Kidney (tissue), 14 donors: Measurements from ENCODE around the gene MPZL1. TPM values are rescaled to one million over a fixed set of nuclear protein-coding genes. Genes with fewer than 3 reads are reported as not detected.
A peak's percentile ranks its signal among the peaks of the same experiment; 100 is the strongest.

Experiments used
- DNase-seq, 5 donors: peaks; one replicate each; pipeline ENCODE4 v3.0.0-alpha.2; 2013 to 2020
- FAIRE-seq: peaks from 2 replicates; lab custom pipeline; 2012; peaks lifted over from hg19 to GRCh38; lab: Jason Lieb, UNC
- H3K27ac ChIP-seq, 2 donors: one replicate each; pipeline ENCODE4 v1.7.0; 2013; ENCODE audit warnings: low read depth in 2 of 2, low read length in 2 of 2, inconsistent platforms in 1 of 2
- H3K27me3 ChIP-seq: one replicate; pipeline ENCODE4 v1.7.1; 2013; ENCODE audit warnings: low read length, inconsistent platforms; ENCODE audit not compliant: control insufficient read depth, insufficient read depth
- H3K36me3 ChIP-seq, 3 donors: one replicate each; pipeline versions ENCODE4 v1.7.0 to v1.7.1; 2013; ENCODE audit warnings: low read length in 3 of 3, control low read depth in 1 of 3, inconsistent platforms in 1 of 3; ENCODE audit not compliant: insufficient read depth in 3 of 3, control insufficient read depth in 2 of 3
- H3K4me1 ChIP-seq, 3 donors: one replicate each; pipeline versions ENCODE4 v1.7.0 to v1.7.1; 2013; ENCODE audit warnings: low read length in 3 of 3, inconsistent platforms in 1 of 3, low read depth in 1 of 3; ENCODE audit not compliant: control insufficient read depth in 2 of 3, insufficient read depth in 2 of 3
- H3K4me3 ChIP-seq, 3 donors: one replicate each; pipeline versions ENCODE4 v1.7.0 to v1.8.1; 2013; ENCODE audit warnings: low read length in 3 of 3, control low read depth in 1 of 3, inconsistent platforms in 1 of 3
- H3K9ac ChIP-seq, 3 donors: one replicate each; pipeline versions ENCODE4 v1.7.0 to v1.7.1; 2013; ENCODE audit warnings: low read length in 3 of 3, control low read depth in 1 of 3, inconsistent platforms in 1 of 3
- H3K9me3 ChIP-seq, 3 donors: one replicate each; pipeline versions ENCODE4 v1.7.0 to v1.7.1; 2013; ENCODE audit warnings: low read length in 3 of 3, control low read depth in 1 of 3, inconsistent platforms in 1 of 3; ENCODE audit not compliant: control insufficient read depth in 2 of 3, insufficient read depth in 1 of 3
- intact Hi-C: fragments of 100-400 bp; cut with DNase I; formaldehyde crosslinking; loops from one replicate; pipeline ENCODE4 v1.11.1; 2022
- polyA plus RNA-seq: library from polyadenylated mRNA; stranded (reverse); fragments of 350-450 nt; fragmentation: Illumina TruSeq; extraction: RNeasy Lipid Tissue Mini Kit (QIAGEN cat#74804); gene quantifications from one replicate; pipeline ENCODE4 v1.2.3, GENCODE V29; 2014; ENCODE audit warnings: low read depth, low replicate concordance; ENCODE audit not compliant: insufficient read depth
- total RNA-seq: library from RNA; stranded (reverse); fragmentation: NEBNext Ultra II Directional; extraction: Animal tissue kit (Norgen Biotek cat#: 25700); gene quantifications from one replicate; pipeline ENCODE4 v1.2.1, GENCODE V29; 2021
- TF ChIP-seq, protein P1 (sequence below): IDR thresholded peaks from 3 replicates; pipeline ENCODE4 v1.5.1; 2012; ENCODE audit warnings: mild to moderate bottlenecking, moderate library complexity, borderline replicate concordance; ENCODE audit not compliant: insufficient read depth; ENCODE audit errors: extremely low read depth
- donor health status: control.
- donor health status: control.
- donor health status: control.
- donor health status: control.
- donor health status: control.
- donor health status: DM: yes; HTN: yes; CAD: no.
- donor health status: Normal renal cell carcinoma (clear cell type).

MPZL1 gene
- total and polyA plus RNA-seq, 2 donors from 2014 or later, result 42.1 to 98.3 TPM

DNA sequence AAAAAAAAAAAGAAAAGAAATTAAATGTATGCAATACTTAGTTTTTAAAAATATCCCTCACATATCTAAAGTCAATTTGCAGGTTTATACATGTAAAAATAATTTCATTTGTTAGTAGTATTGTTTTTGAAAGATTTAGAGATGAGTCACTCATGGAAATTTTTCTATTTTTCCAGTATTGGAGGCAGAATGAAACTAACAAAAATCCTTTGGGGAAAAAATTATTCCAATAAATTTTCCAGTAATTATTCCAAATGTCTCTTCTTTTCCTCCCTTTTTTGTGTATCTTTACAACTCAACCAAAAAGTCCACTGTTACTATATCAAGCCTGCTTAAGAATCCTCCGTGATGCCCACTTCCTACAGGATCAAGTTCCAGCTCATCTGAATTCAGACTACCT lies 29.9 kb downstream of the MPZL1 start:
- Histone ChIP-seq H3K36me3 (no peaks in the 10 kb centered on the region), H3K4me3 (no peak overlapping the region), H3K27ac (no peak overlapping the region), H3K9me3 (no peaks in the 10 kb centered on the region), H3K4me1 (peaks cover 0 to 3% (median 0%) of the 10 kb centered on the region in 3 donors), H3K27me3 (no peaks in the 10 kb centered on the region), H3K9ac (no peak overlapping the region)
- FAIRE-seq (peak; percentile 52), DNase-seq (no peak)
- intact Hi-C loops, result no loop called here
- TF ChIP-seq, protein P1, sequence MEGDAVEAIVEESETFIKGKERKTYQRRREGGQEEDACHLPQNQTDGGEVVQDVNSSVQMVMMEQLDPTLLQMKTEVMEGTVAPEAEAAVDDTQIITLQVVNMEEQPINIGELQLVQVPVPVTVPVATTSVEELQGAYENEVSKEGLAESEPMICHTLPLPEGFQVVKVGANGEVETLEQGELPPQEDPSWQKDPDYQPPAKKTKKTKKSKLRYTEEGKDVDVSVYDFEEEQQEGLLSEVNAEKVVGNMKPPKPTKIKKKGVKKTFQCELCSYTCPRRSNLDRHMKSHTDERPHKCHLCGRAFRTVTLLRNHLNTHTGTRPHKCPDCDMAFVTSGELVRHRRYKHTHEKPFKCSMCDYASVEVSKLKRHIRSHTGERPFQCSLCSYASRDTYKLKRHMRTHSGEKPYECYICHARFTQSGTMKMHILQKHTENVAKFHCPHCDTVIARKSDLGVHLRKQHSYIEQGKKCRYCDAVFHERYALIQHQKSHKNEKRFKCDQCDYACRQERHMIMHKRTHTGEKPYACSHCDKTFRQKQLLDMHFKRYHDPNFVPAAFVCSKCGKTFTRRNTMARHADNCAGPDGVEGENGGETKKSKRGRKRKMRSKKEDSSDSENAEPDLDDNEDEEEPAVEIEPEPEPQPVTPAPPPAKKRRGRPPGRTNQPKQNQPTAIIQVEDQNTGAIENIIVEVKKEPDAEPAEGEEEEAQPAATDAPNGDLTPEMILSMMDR, result no peak

DNA sequence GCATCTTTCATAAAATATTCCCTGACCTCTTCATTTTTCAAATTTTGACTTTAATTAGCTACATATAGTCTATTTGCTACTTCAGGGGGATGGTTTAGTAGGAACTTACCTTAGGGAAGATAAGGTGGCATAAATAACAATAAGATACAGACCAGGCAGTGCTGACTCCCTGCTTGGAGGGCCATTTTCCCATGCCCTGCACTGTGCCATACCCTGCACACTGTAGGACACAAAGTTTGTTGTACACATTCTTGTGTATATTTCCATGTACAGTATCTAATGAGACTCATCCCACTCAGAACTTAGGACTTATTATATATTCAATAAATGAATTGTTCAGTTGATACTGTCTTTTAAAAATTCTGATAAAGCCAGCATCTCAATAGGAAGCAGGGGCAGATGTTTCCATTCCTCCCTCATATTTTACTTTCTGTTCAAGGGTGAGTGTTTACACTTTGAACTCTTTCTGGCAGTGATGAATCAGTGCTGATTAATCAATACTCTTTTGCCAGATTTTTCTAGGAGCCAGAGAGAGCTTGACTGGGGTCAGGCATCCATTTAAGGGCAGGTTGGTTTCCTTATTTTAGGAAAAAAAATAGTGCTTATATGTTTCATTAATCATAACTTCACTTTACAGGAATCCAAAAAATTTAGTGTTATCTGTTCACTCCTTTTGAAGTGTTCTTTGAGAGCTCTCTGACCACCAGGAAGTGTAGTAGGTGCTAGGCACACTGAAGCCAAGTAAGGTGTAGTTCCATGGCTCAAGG lies 30.6 kb downstream of the MPZL1 start:
- FAIRE-seq, result no peak
- Histone ChIP-seq H3K9me3 (no peaks in the 10 kb centered on the region), H3K4me1 (peaks cover 0 to 6% (median 0%) of the 10 kb centered on the region in 3 donors), H3K27me3 (no peaks in the 10 kb centered on the region), H3K9ac (no peak overlapping the region), H3K27ac (no peak overlapping the region), H3K4me3 (no peak overlapping the region), H3K36me3 (no peaks in the 10 kb centered on the region)
- TF ChIP-seq, protein P1, result no peak
- DNase-seq, result no peak
- intact Hi-C loops, result no loop called here

DNA sequence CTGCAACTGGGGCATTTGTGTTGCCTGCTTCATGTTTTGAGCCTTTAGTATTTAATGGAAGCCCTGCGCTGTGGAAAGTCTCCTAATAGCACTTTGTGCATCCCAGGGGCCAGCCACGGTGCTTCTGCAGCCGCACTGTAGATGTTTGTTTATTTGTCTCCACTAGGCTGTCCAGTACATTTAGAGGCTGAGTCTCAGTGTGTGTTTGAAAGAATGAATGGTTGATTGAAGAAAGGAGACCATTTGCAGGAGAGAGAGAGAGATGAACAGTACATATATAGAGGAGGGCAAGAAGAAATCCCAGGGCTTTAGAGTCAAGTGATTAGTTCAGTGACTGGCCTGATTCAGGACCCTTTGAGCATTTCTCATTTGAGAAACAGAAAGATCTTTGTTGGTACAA lies 33.9 kb downstream of the MPZL1 start:
- peaks cover 0 to 6% (median 0%) of the 10 kb centered on the region in 3 donors for H3K4me1 ChIP-seq
- H3K9me3 ChIP-seq, result no peaks in the 10 kb centered on the region
- H3K27me3 ChIP-seq, result no peaks in the 10 kb centered on the region
- TF ChIP-seq, protein P1, result no peak
- no peak overlapping the region for H3K4me3 ChIP-seq
- FAIRE-seq (no peak), DNase-seq (no peak)
- no peak overlapping the region for H3K27ac ChIP-seq
- intact Hi-C loops, result no loop called here
- no peak overlapping the region for H3K9ac ChIP-seq
- H3K36me3 ChIP-seq, result no peaks in the 10 kb centered on the region
